Heart right ventricle (tissue), 16 donors: Measurements from ENCODE around the gene PEPD. TPM values are rescaled to one million over a fixed set of nuclear protein-coding genes. Genes with fewer than 3 reads are reported as not detected.

Experiments used
- ATAC-seq, 8 donors: fragments of 200-7000 bp; cut with Tn5 transposase; one replicate each; pipeline ENCODE4 v1.9.1; 2020; ENCODE audit warnings: mild to moderate bottlenecking in 8 of 8, moderate library complexity in 8 of 8, moderate number of reproducible peaks in 1 of 8
- DNase-seq, 2 donors: peaks; one replicate each; pipeline ENCODE4 v3.0.0-alpha.2; 2020
- H3K27ac ChIP-seq, 10 donors: fragments of 200-600 bp; sonication (generic) in 2 of 10; one replicate each; pipeline versions ENCODE4 v1.5.0 to v1.8.0; 2020 to 2022; ENCODE audit warnings: mild to moderate bottlenecking in 3 of 10
- H3K27me3 ChIP-seq, 7 donors: fragments of 200-600 bp; one replicate each; pipeline ENCODE4 v1.8.0; 2021 to 2022; ENCODE audit warnings: mild to moderate bottlenecking in 2 of 7
- H3K36me3 ChIP-seq, 9 donors: fragments of 200-600 bp; sonication (generic) in 1 of 9; one replicate each; pipeline versions ENCODE4 v1.5.0 to v1.8.0; 2020 to 2022; ENCODE audit warnings: mild to moderate bottlenecking in 2 of 9
- H3K4me1 ChIP-seq, 9 donors: fragments of 200-600 bp; sonication (generic) in 1 of 9; one replicate each; pipeline versions ENCODE4 v1.5.0 to v1.8.0; 2020 to 2022; ENCODE audit warnings: mild to moderate bottlenecking in 4 of 9
- H3K4me3 ChIP-seq, 10 donors: fragments of 200-600 bp; sonication (generic) in 2 of 10; one replicate each; pipeline versions ENCODE4 v1.5.0 to v1.8.0; 2020 to 2022; ENCODE audit warnings: mild to moderate bottlenecking in 7 of 10, moderate library complexity in 2 of 10
- H3K9me3 ChIP-seq, 11 donors: fragments of 200-600 bp in 10 of 11; sonication (generic) in 2 of 11; one replicate each; pipeline versions ENCODE4 v1.5.0 to v1.8.0; 2013 to 2022; ENCODE audit warnings: mild to moderate bottlenecking in 2 of 11, control low read depth in 1 of 11, moderate library complexity in 1 of 11
- WGBS, 2 donors: extraction: QIAGEN DNeasy Blood & Tissue Kit; methylation state at CpG; one replicate each; pipeline ENCODE4 v1.1.7; 2013; ENCODE audit warnings: inconsistent platforms in 1 of 2; 5-methylcytosine and 5-hydroxymethylcytosine counted together
- intact Hi-C, 10 donors: fragments of 100-400 bp; cut with DNase I; formaldehyde crosslinking; loops; one replicate each; pipeline versions ENCODE4 v1.11.1 to v1.14.2; 2022
- polyA plus RNA-seq, 2 donors: library from polyadenylated mRNA; stranded (reverse); fragments of 200-250 nt; gene quantifications; one replicate each; pipeline ENCODE4 v1.2.3, GENCODE V29; 2013
- total RNA-seq, 10 donors: library from RNA; stranded (reverse); fragmentation: NEBNext Ultra II Directional in 3 of 10; extraction: Animal tissue kit (Norgen Biotek cat#: 25700) in 3 of 10; gene quantifications; one replicate each; pipeline versions ENCODE4 v1.2.1 to v1.2.4, GENCODE V29; 2021 to 2023
- TF ChIP-seq, protein P1 (sequence below), 9 donors: fragments of 200-600 bp; sonication (generic) in 2 of 9; IDR thresholded peaks; one replicate each; pipeline versions ENCODE4 v1.5.0 to v1.8.0; 2021 to 2022; ENCODE audit warnings: antibody characterized with exemption in 9 of 9, mild to moderate bottlenecking in 5 of 9, moderate library complexity in 1 of 9
- donor health status: Arrhythmogenic right ventricular cardiomyopathy.
- donor health status: ischemic (EF 13 %, LVEDD 7.1; RV severe dilation, severe dysfunction).
- donor health status: healthy with polysubstance abuse.
- donor health status: DM: no; HTN: yes; CAD: no.
- donor health status: DM: no; HTN: no; CAD: no.
- donor health status: ischemic (EF 25% LVEDD 6.9; RV normal size, moderate dysfunction).
- donor health status: ischemic (EF 25% LVEDD 5.7; RV mildly dilated, moderate dysfunction).
- donor health status: healthy.
- donor health status: DM: yes; HTN: yes; CAD: no.
- donor health status: Ischemic cardiomyopathy.
- donor health status: ischemic (EF 35%, LVEDD 5.7; RV mildly dilated, moderate dysfunction).
- donor health status: nonischemic (EF 11% LVEDD 7.7; RV severe dilation, severe dysfunction).
- donor health status: DM: yes; HTN: yes; CAD: no.
- donor health status: PGD.
- donor health status: ischemic (EF 29% LVEDD 5.4; RV normal size, mild dysfunction).
- donor health status: nonischemic (EF 23%, LVEDD 6.1; RV moderate dilation, normal function).

PEPD gene
- total and polyA plus RNA-seq, 12 donors = 20.4 to 47.7 (median 26.8) TPM

DNA sequence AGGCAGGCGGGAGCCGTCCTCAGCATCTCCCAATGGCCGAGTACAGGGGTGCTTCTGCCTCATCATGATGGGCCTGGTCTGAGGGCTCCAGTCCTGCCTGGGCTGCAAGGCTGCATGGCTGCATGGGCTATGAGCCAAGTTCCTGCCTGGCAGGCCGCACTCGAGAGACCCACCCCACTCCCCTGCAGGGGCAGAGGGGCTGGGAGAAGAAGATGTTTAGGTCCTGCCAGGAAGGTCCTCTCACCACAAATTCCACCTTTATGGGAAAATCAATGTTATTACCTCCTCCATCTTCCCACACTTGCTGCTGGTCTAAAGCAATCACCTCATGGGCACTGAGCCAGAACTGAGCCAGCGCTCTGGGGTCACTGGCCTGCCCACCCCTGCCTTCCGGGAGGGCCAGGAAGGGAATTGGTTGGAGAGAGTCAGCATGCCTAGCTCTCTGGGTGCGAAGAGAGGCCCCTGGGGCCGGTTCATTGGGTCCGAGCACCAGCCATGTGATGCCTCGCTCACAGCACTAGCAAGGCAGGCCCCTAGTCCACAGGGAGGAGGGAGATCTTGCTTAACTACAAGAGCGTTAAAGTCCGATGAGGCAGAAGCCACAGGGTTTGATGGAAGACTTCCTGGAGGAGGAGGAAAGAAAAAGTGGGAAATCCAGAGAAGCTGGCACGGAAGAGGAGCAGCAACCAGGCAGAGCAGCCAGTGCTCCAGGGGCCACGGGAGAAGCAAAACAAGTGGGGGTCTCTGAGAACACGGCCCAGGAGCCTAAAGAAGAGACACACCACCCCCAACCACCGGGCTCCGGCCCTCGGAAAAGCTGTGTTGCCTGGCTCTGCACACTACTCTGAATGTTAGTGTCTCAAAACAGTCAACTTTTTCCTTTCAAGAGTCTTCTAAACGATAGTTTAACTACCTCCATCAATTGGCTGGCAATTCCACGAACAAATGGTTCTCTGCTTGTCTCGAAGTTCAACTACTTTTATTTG lies 84.9 kb downstream of the PEPD start:
- Histone ChIP-seq H3K4me1 (peaks cover 0 to 6% (median 0%) of the 10 kb centered on the region in 9 donors), H3K36me3 (no peaks in the 10 kb centered on the region), H3K4me3 (no peak overlapping the region), H3K27ac (no peak overlapping the region), H3K9me3 (no peaks in the 10 kb centered on the region), H3K27me3 (no peaks in the 10 kb centered on the region)
- WGBS, 2 donors = 91% methylated on average over 22 of the region's 22 CpGs
- no peak for DNase-seq
- intact Hi-C loops = no loop called here
- TF ChIP-seq, protein P1, sequence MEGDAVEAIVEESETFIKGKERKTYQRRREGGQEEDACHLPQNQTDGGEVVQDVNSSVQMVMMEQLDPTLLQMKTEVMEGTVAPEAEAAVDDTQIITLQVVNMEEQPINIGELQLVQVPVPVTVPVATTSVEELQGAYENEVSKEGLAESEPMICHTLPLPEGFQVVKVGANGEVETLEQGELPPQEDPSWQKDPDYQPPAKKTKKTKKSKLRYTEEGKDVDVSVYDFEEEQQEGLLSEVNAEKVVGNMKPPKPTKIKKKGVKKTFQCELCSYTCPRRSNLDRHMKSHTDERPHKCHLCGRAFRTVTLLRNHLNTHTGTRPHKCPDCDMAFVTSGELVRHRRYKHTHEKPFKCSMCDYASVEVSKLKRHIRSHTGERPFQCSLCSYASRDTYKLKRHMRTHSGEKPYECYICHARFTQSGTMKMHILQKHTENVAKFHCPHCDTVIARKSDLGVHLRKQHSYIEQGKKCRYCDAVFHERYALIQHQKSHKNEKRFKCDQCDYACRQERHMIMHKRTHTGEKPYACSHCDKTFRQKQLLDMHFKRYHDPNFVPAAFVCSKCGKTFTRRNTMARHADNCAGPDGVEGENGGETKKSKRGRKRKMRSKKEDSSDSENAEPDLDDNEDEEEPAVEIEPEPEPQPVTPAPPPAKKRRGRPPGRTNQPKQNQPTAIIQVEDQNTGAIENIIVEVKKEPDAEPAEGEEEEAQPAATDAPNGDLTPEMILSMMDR (IDR thresholded peaks at IDR 0.05) = no peak
- no peak for ATAC-seq

DNA sequence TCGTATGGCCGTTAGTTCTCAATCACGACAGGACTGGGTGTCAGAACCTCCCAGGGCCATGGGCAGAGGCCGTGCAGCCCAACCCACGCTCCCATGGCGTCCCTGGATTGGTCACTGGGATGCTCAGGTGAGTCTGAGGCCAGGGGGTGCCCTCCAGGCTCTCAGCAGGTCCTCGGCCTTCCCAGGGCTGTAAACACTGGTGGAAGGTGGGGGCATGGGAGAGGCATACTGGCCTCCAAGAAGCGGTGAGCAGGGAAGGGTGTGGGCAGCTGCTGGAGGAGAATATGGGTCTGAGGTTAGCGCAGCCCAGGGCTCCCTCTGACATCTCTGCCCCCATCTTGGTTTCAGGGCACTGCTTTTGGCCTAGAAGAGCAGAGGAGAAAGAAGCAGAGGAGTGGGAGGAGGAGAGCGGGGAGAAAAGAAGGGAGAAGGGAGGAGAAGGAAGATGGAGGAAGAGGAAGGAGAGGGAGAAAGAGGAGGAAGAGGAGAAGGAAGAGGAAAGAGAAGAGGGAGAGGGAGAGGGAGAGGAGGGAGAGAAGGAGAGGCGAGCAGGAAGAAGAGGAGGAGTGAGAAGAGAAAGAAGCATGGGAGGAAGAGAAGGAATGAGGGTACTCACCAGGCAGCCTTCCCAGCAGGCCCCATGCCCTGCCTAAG lies 85.8 kb downstream of the PEPD start:
- Histone ChIP-seq H3K27ac (no peak overlapping the region), H3K36me3 (no peaks in the 10 kb centered on the region), H3K4me1 (peaks cover 0 to 6% (median 0%) of the 10 kb centered on the region in 9 donors), H3K27me3 (no peaks in the 10 kb centered on the region), H3K9me3 (no peaks in the 10 kb centered on the region), H3K4me3 (no peak overlapping the region)
- no peak for ATAC-seq
- TF ChIP-seq, protein P1 (IDR thresholded peaks at IDR 0.05) = no peak
- no peak for DNase-seq
- 89 to 94% methylated on average over 11 of the region's 11 CpGs for WGBS, 2 donors
- intact Hi-C loops = no loop called here

DNA sequence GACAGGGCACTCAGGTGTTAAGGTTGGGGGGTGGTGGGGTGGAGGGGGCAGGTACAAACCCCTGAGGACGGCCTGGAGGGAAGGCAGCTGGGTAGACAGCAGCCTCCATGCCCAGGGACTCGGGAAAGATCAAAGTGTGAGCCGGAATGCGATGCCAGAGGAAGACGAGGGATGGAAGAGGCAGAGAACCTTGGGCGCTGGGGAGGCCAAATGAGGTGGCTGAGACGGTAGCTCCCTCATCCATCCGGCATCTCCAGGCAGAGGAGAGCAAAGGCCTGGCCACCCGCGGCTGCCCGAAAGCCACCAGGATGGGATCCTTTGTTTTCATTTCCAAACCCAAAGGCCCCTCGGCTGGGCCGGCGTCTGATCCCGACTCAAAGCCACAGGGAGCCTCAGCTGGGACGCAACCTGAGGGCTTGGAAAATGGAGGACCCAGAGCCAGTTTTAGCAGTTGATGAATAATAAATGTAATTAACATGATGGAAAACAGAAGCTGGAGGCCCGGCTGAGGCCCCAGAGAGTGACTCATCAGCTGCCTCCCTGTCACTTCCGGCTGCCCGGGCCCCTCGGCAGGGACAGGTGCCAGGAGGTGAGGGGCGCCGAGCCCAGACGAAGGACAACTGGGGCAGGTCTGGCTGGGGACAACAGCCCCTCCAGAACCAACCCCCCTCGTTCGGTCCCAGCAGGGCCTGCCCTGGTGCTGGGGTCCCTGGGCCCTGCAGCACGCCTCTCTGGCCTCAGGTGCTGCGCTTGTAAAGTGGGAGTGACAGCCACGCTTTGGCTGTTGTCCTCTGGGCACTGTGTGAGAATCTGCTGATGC lies 86.5 kb downstream of the PEPD start:
- no peak for ATAC-seq
- Histone ChIP-seq H3K27me3 (no peaks in the 10 kb centered on the region), H3K4me1 (peaks cover 0 to 6% (median 0%) of the 10 kb centered on the region in 9 donors), H3K36me3 (no peaks in the 10 kb centered on the region), H3K27ac (no peak overlapping the region), H3K9me3 (no peaks in the 10 kb centered on the region), H3K4me3 (no peak overlapping the region)
- TF ChIP-seq, protein P1 (IDR thresholded peaks at IDR 0.05) = no peak
- 81 to 82% methylated on average over 28 of the region's 28 CpGs for WGBS, 2 donors
- intact Hi-C loops = loop anchor here in 3 of 10 donors (5.0 kb wide), 1 partner anchor 337 kb away; no protein-coding TSS in a partner anchor
- DNase-seq = no peak
